H9 (cell line): ENCODE measurements around the gene ADGRG4. TPM values are rescaled to one million over a fixed set of nuclear protein-coding genes. Genes with fewer than 3 reads are reported as not detected.

Experiments used
- DNase-seq: peaks from one replicate; pipeline ENCODE4 v3.0.0-alpha.2; 2017
- H2AFZ ChIP-seq: one replicate; pipeline ENCODE4 v1.6.1; 2013; ENCODE audit warnings: mild to moderate bottlenecking, low read length, control low read depth, moderate library complexity
- H2AK5ac ChIP-seq: 2 replicates; pipeline ENCODE4 v1.6.1; 2013; ENCODE audit warnings: low read length, control low read depth, mixed read lengths; ENCODE audit not compliant: insufficient read length
- H2BK120ac ChIP-seq: one replicate; pipeline ENCODE4 v1.6.1; 2013; ENCODE audit warnings: low read depth, mild to moderate bottlenecking, low read length, control low read depth, inconsistent platforms; ENCODE audit not compliant: poor library complexity, severe bottlenecking
- H2BK12ac ChIP-seq: 2 replicates; pipeline ENCODE4 v1.6.1; 2013; ENCODE audit warnings: low read length, control low read depth, mixed read lengths, low read depth; ENCODE audit not compliant: insufficient read length
- H2BK15ac ChIP-seq: 2 replicates; pipeline ENCODE4 v1.6.1; 2013; ENCODE audit warnings: low read depth, low read length, control low read depth
- H2BK20ac ChIP-seq: one replicate; pipeline ENCODE4 v1.6.1; 2013; ENCODE audit warnings: low read depth, mild to moderate bottlenecking, low read length, control low read depth, inconsistent platforms; ENCODE audit not compliant: poor library complexity, severe bottlenecking
- H2BK5ac ChIP-seq: 2 replicates; pipeline ENCODE4 v1.6.1; 2013; ENCODE audit warnings: low read length, control low read depth, mixed read lengths; ENCODE audit not compliant: insufficient read length
- H3K14ac ChIP-seq: 2 replicates; pipeline ENCODE4 v1.6.1; 2013; ENCODE audit warnings: low read length, control low read depth; ENCODE audit not compliant: insufficient read depth
- H3K18ac ChIP-seq: 2 replicates; pipeline ENCODE4 v1.6.1; 2013; ENCODE audit warnings: low read depth, mild to moderate bottlenecking, mixed read lengths, low read length, control low read depth; ENCODE audit not compliant: insufficient read length
- H3K23ac ChIP-seq: 2 replicates; pipeline ENCODE4 v1.6.1; 2013; ENCODE audit warnings: low read length, control low read depth, mixed read lengths, low read depth; ENCODE audit not compliant: insufficient read length
- H3K23me2 ChIP-seq: 2 replicates; pipeline ENCODE4 v1.6.1; 2013; ENCODE audit warnings: low read depth, mild to moderate bottlenecking, mixed read lengths, low read length, control low read depth; ENCODE audit not compliant: insufficient read length, poor library complexity, severe bottlenecking
- H3K27ac ChIP-seq: 2 replicates; pipeline ENCODE4 v1.5.1; 2013; ENCODE audit warnings: low read length, control low read depth, mixed read lengths, low read depth; ENCODE audit not compliant: insufficient read length
- H3K27me3 ChIP-seq: 2 replicates; pipeline ENCODE4 v1.6.1; 2013; ENCODE audit warnings: low read length, control low read depth, inconsistent platforms; ENCODE audit not compliant: insufficient read depth
- H3K4ac ChIP-seq: 2 replicates; pipeline ENCODE4 v1.6.1; 2013; ENCODE audit warnings: low read depth, mild to moderate bottlenecking, control low read depth, inconsistent platforms, low read length, moderate library complexity
- H3K4me1 ChIP-seq: 2 replicates; pipeline ENCODE4 v1.6.1; 2013; ENCODE audit warnings: low read length, control low read depth, inconsistent platforms; ENCODE audit not compliant: insufficient read depth
- H3K4me2 ChIP-seq: 2 replicates; pipeline ENCODE4 v1.6.1; 2013; ENCODE audit warnings: low read length, control low read depth, mixed read lengths; ENCODE audit not compliant: insufficient read length, insufficient read depth
- H3K56ac ChIP-seq: 2 replicates; pipeline ENCODE4 v1.6.1; 2013; ENCODE audit warnings: low read depth, mild to moderate bottlenecking, mixed read lengths, low read length, control low read depth; ENCODE audit not compliant: insufficient read length
- H3K79me1 ChIP-seq: 2 replicates; pipeline ENCODE4 v1.6.1; 2013; ENCODE audit warnings: low read depth, mild to moderate bottlenecking, moderate library complexity, low read length, control low read depth, inconsistent platforms; ENCODE audit not compliant: insufficient read depth, poor library complexity, severe bottlenecking
- H3K79me2 ChIP-seq: 2 replicates; pipeline ENCODE4 v1.6.1; 2013; ENCODE audit warnings: low read length, control low read depth, inconsistent platforms; ENCODE audit not compliant: insufficient read depth
- H3K9ac ChIP-seq: 2 replicates; pipeline ENCODE4 v1.6.1; 2013; ENCODE audit warnings: low read length, control low read depth, mixed read lengths; ENCODE audit not compliant: insufficient read length; ENCODE audit errors: extremely low read depth
- H3K9me3 ChIP-seq: one replicate; pipeline ENCODE4 v1.6.1; 2013; ENCODE audit warnings: low read depth, low read length, inconsistent platforms; ENCODE audit not compliant: control insufficient read depth
- H3T11ph ChIP-seq: one replicate; pipeline ENCODE4 v1.6.1; 2013; ENCODE audit warnings: mild to moderate bottlenecking, low read length, control low read depth, inconsistent platforms
- H4K20me1 ChIP-seq: one replicate; pipeline ENCODE4 v1.6.1; 2013; ENCODE audit not compliant: control insufficient read depth, insufficient read length, insufficient read depth
- H4K5ac ChIP-seq: 2 replicates; pipeline ENCODE4 v1.6.1; 2013; ENCODE audit warnings: low read depth, mild to moderate bottlenecking, mixed read lengths, low read length, control low read depth; ENCODE audit not compliant: insufficient read length
- H4K8ac ChIP-seq: replicated peaks from 2 replicates; pipeline ENCODE4 v1.6.1; 2013; ENCODE audit warnings: low read length, control low read depth, mixed read lengths, low read depth; ENCODE audit not compliant: insufficient read length
- H4K91ac ChIP-seq: 2 replicates; pipeline ENCODE4 v1.6.1; 2013; ENCODE audit warnings: low read depth, mild to moderate bottlenecking, moderate library complexity, mixed read lengths, low read length, control low read depth; ENCODE audit not compliant: insufficient read length
- H3K27ac Mint-ChIP-seq, 3 experiments: 2 replicates in 2 of 3; 3 replicates in 1 of 3; pipeline ENCODE4 v1.8.0; 2020 to 2021; ENCODE audit warnings: mixed read lengths in 3 of 3, mild to moderate bottlenecking in 1 of 3, moderate library complexity in 1 of 3
- H3K27me3 Mint-ChIP-seq: 2 replicates; pipeline ENCODE4 v1.8.0; 2021; ENCODE audit warnings: low read depth, mild to moderate bottlenecking, moderate library complexity, mixed read lengths
- H3K36me3 Mint-ChIP-seq, 3 experiments: 2 replicates in 2 of 3; 3 replicates in 1 of 3; pipeline ENCODE4 v1.8.0; 2020 to 2021; ENCODE audit warnings: low read depth in 3 of 3, mixed read lengths in 3 of 3; ENCODE audit not compliant: insufficient read depth in 1 of 3
- H3K4me1 Mint-ChIP-seq, 2 experiments: 2 replicates each; pipeline ENCODE4 v1.8.0; 2020; ENCODE audit warnings: mixed read lengths in 2 of 2
- H3K4me3 Mint-ChIP-seq, 2 experiments: 2 replicates in 1 of 2; 3 replicates in 1 of 2; pipeline ENCODE4 v1.8.0; 2020 to 2021; ENCODE audit warnings: mild to moderate bottlenecking in 2 of 2, mixed read lengths in 2 of 2, moderate library complexity in 1 of 2
- H3K9me3 Mint-ChIP-seq, 2 experiments: 2 replicates in 1 of 2; 3 replicates in 1 of 2; pipeline ENCODE4 v1.8.0; 2020; ENCODE audit warnings: mild to moderate bottlenecking in 2 of 2, mixed read lengths in 2 of 2, moderate library complexity in 1 of 2
- CTCF ChIP-seq: fragments of 200-600 bp; sonication (generic); conservative IDR thresholded peaks from 3 replicates; pipeline ENCODE4 v1.8.0; 2021; ENCODE audit warnings: antibody characterized with exemption, mild to moderate bottlenecking
- WGBS: extraction: QIAGEN DNeasy Blood & Tissue Kit; methylation state at CpG from one replicate; pipeline ENCODE4 v1.1.7; 2013; ENCODE audit warnings: missing lambda C conversion rate, low lambda C conversion rate, mixed read lengths; ENCODE audit not compliant: insufficient read length; ENCODE audit errors: extremely low coverage; 5-methylcytosine and 5-hydroxymethylcytosine counted together
- total RNA-seq: library from RNA; stranded (reverse); gene quantifications from 2 replicates; pipeline ENCODE4 v1.2.1, GENCODE V29; 2021

ADGRG4 gene
- total RNA-seq, 1 experiment from 2014 or later = not detected

- Histone ChIP-seq H2BK120ac (no peak overlapping the region), H3K23ac (no peak overlapping the region), H4K91ac (no peak overlapping the region), H2BK5ac (no peak overlapping the region), H3K4me1 (no peaks in the 10 kb centered on the region), H3K56ac (no peak overlapping the region), H3K27ac (no peak overlapping the region), H3K79me2 (no peaks in the 10 kb centered on the region), H4K5ac (no peak overlapping the region), H2AFZ (no peak overlapping the region), H3K23me2 (no peaks in the 10 kb centered on the region), H3K9me3 (peaks cover 15% of the 10 kb centered on the region), H3K14ac (no peak overlapping the region), H4K20me1 (no peaks in the 10 kb centered on the region), H4K8ac (no peak overlapping the region), H3K27me3 (no peaks in the 10 kb centered on the region), H3K79me1 (no peaks in the 10 kb centered on the region), H3K4ac (no peak overlapping the region), H3K18ac (no peak overlapping the region), H2BK20ac (no peak overlapping the region), H2BK15ac (no peak overlapping the region), H2BK12ac (no peak overlapping the region), H2AK5ac (no peak overlapping the region), H3K4me2 (no peak overlapping the region), H3K9ac (no peak overlapping the region), H3T11ph (no peak overlapping the region)
- Mint-ChIP-seq H3K27me3 (peaks cover 6% of the 10 kb centered on the region), H3K27ac (no peak overlapping the region), H3K4me1 (no peaks in the 10 kb centered on the region), H3K4me3 (no peak overlapping the region), H3K36me3 (no peaks in the 10 kb centered on the region), H3K9me3 (peaks cover 38 to 45% of the 10 kb centered on the region in 2 experiments)
- DNase-seq = no peak
- no CpG with 5 or more reads among the region's 1 CpG for WGBS
- no peak for TF ChIP-seq CTCF
Measured at GRCh38 chrX:136339702-136340101, 38.9 kb downstream of the ADGRG4 start.
